ENCODE data around the gene TAOK2. TPM values are rescaled to one million over a fixed set of nuclear protein-coding genes. Genes with fewer than 3 reads are reported as not detected.

TAOK2 gene
- total RNA-seq, 1 donor from 2014 or later = 80.9 TPM

GRCh38 chr16:29963021-29963743 lies 10.5 kb upstream of the TAOK2 start:
- no peak for DNase-seq (ENCODE audit: low read depth)

GRCh38 chr16:29968205-29968604 lies 5.5 kb upstream of the TAOK2 start:
- DNase-seq (ENCODE audit: low read depth) = no peak

GRCh38 chr16:29971304-29971703 lies 2.4 kb upstream of the TAOK2 start:
- no peak for DNase-seq (ENCODE audit: low read depth)

GRCh38 chr16:29972500-29972899 lies 1.2 kb upstream of the TAOK2 start:
- DNase-seq (ENCODE audit: low read depth) = no peak

GRCh38 chr16:29972992-29973383 lies 680 bp upstream of the TAOK2 start:
- no peak for DNase-seq (ENCODE audit: low read depth)

GRCh38 chr16:29974291-29975133 lies 844 bp downstream of the TAOK2 start:
- no peak for DNase-seq (ENCODE audit: low read depth)

- no peak for DNase-seq (ENCODE audit: low read depth)
These were observed 1.5 kb downstream of the TAOK2 start for GRCh38 chr16:29975134-29975538.

GRCh38 chr16:29975811-29976511 lies 2.3 kb downstream of the TAOK2 start:
- no peak for DNase-seq (ENCODE audit: low read depth)

GRCh38 chr16:29977063-29977825 lies 3.6 kb downstream of the TAOK2 start:
- DNase-seq (ENCODE audit: low read depth) = no peak

GRCh38 chr16:29978081-29978480 lies 4.4 kb downstream of the TAOK2 start:
- DNase-seq (ENCODE audit: low read depth) = no peak

- DNase-seq (ENCODE audit: low read depth) = no peak
These were observed 5.0 kb downstream of the TAOK2 start for GRCh38 chr16:29978564-29979270.

- no peak for DNase-seq (ENCODE audit: low read depth)
These were observed 9.1 kb downstream of the TAOK2 start for GRCh38 chr16:29982560-29983419.

- DNase-seq (ENCODE audit: low read depth) = no peak
These were observed 9.9 kb downstream of the TAOK2 start for GRCh38 chr16:29983420-29984136.

GRCh38 chr16:29984137-29984763 lies 10.6 kb downstream of the TAOK2 start:
- DNase-seq (ENCODE audit: low read depth) = no peak

- DNase-seq (ENCODE audit: low read depth) = no peak
These were observed 11.1 kb downstream of the TAOK2 start for GRCh38 chr16:29984764-29985147.

GRCh38 chr16:29985271-29985811 lies 11.7 kb downstream of the TAOK2 start:
- no peak for DNase-seq (ENCODE audit: low read depth)

GRCh38 chr16:29986231-29986630 lies 12.6 kb downstream of the TAOK2 start:
- DNase-seq (ENCODE audit: low read depth) = no peak

GRCh38 chr16:29986931-29987330 lies 13.3 kb downstream of the TAOK2 start:
- no peak for DNase-seq (ENCODE audit: low read depth)
